H9 (cell line): ENCODE measurements around the gene PTPN13. TPM values are rescaled to one million over a fixed set of nuclear protein-coding genes. Genes with fewer than 3 reads are reported as not detected.

Source experiments
- DNase-seq: peaks from one replicate; pipeline ENCODE4 v3.0.0-alpha.2; 2017
- H2AFZ ChIP-seq: one replicate; pipeline ENCODE4 v1.6.1; 2013; ENCODE audit warnings: mild to moderate bottlenecking, low read length, control low read depth, moderate library complexity
- H2AK5ac ChIP-seq: 2 replicates; pipeline ENCODE4 v1.6.1; 2013; ENCODE audit warnings: low read length, control low read depth, mixed read lengths; ENCODE audit not compliant: insufficient read length
- H2BK120ac ChIP-seq: one replicate; pipeline ENCODE4 v1.6.1; 2013; ENCODE audit warnings: low read depth, mild to moderate bottlenecking, low read length, control low read depth, inconsistent platforms; ENCODE audit not compliant: poor library complexity, severe bottlenecking
- H2BK12ac ChIP-seq: 2 replicates; pipeline ENCODE4 v1.6.1; 2013; ENCODE audit warnings: low read length, control low read depth, mixed read lengths, low read depth; ENCODE audit not compliant: insufficient read length
- H2BK15ac ChIP-seq: 2 replicates; pipeline ENCODE4 v1.6.1; 2013; ENCODE audit warnings: low read depth, low read length, control low read depth
- H2BK20ac ChIP-seq: one replicate; pipeline ENCODE4 v1.6.1; 2013; ENCODE audit warnings: low read depth, mild to moderate bottlenecking, low read length, control low read depth, inconsistent platforms; ENCODE audit not compliant: poor library complexity, severe bottlenecking
- H2BK5ac ChIP-seq: 2 replicates; pipeline ENCODE4 v1.6.1; 2013; ENCODE audit warnings: low read length, control low read depth, mixed read lengths; ENCODE audit not compliant: insufficient read length
- H3K14ac ChIP-seq: 2 replicates; pipeline ENCODE4 v1.6.1; 2013; ENCODE audit warnings: low read length, control low read depth; ENCODE audit not compliant: insufficient read depth
- H3K18ac ChIP-seq: 2 replicates; pipeline ENCODE4 v1.6.1; 2013; ENCODE audit warnings: low read depth, mild to moderate bottlenecking, mixed read lengths, low read length, control low read depth; ENCODE audit not compliant: insufficient read length
- H3K23ac ChIP-seq: 2 replicates; pipeline ENCODE4 v1.6.1; 2013; ENCODE audit warnings: low read length, control low read depth, mixed read lengths, low read depth; ENCODE audit not compliant: insufficient read length
- H3K23me2 ChIP-seq: 2 replicates; pipeline ENCODE4 v1.6.1; 2013; ENCODE audit warnings: low read depth, mild to moderate bottlenecking, mixed read lengths, low read length, control low read depth; ENCODE audit not compliant: insufficient read length, poor library complexity, severe bottlenecking
- H3K27ac ChIP-seq: 2 replicates; pipeline ENCODE4 v1.5.1; 2013; ENCODE audit warnings: low read length, control low read depth, mixed read lengths, low read depth; ENCODE audit not compliant: insufficient read length
- H3K27me3 ChIP-seq: 2 replicates; pipeline ENCODE4 v1.6.1; 2013; ENCODE audit warnings: low read length, control low read depth, inconsistent platforms; ENCODE audit not compliant: insufficient read depth
- H3K4ac ChIP-seq: 2 replicates; pipeline ENCODE4 v1.6.1; 2013; ENCODE audit warnings: low read depth, mild to moderate bottlenecking, control low read depth, inconsistent platforms, low read length, moderate library complexity
- H3K4me1 ChIP-seq: 2 replicates; pipeline ENCODE4 v1.6.1; 2013; ENCODE audit warnings: low read length, control low read depth, inconsistent platforms; ENCODE audit not compliant: insufficient read depth
- H3K4me2 ChIP-seq: 2 replicates; pipeline ENCODE4 v1.6.1; 2013; ENCODE audit warnings: low read length, control low read depth, mixed read lengths; ENCODE audit not compliant: insufficient read length, insufficient read depth
- H3K56ac ChIP-seq: 2 replicates; pipeline ENCODE4 v1.6.1; 2013; ENCODE audit warnings: low read depth, mild to moderate bottlenecking, mixed read lengths, low read length, control low read depth; ENCODE audit not compliant: insufficient read length
- H3K79me1 ChIP-seq: 2 replicates; pipeline ENCODE4 v1.6.1; 2013; ENCODE audit warnings: low read depth, mild to moderate bottlenecking, moderate library complexity, low read length, control low read depth, inconsistent platforms; ENCODE audit not compliant: insufficient read depth, poor library complexity, severe bottlenecking
- H3K79me2 ChIP-seq: 2 replicates; pipeline ENCODE4 v1.6.1; 2013; ENCODE audit warnings: low read length, control low read depth, inconsistent platforms; ENCODE audit not compliant: insufficient read depth
- H3K9ac ChIP-seq: 2 replicates; pipeline ENCODE4 v1.6.1; 2013; ENCODE audit warnings: low read length, control low read depth, mixed read lengths; ENCODE audit not compliant: insufficient read length; ENCODE audit errors: extremely low read depth
- H3K9me3 ChIP-seq: one replicate; pipeline ENCODE4 v1.6.1; 2013; ENCODE audit warnings: low read depth, low read length, inconsistent platforms; ENCODE audit not compliant: control insufficient read depth
- H3T11ph ChIP-seq: one replicate; pipeline ENCODE4 v1.6.1; 2013; ENCODE audit warnings: mild to moderate bottlenecking, low read length, control low read depth, inconsistent platforms
- H4K20me1 ChIP-seq: one replicate; pipeline ENCODE4 v1.6.1; 2013; ENCODE audit not compliant: control insufficient read depth, insufficient read length, insufficient read depth
- H4K5ac ChIP-seq: 2 replicates; pipeline ENCODE4 v1.6.1; 2013; ENCODE audit warnings: low read depth, mild to moderate bottlenecking, mixed read lengths, low read length, control low read depth; ENCODE audit not compliant: insufficient read length
- H4K8ac ChIP-seq: replicated peaks from 2 replicates; pipeline ENCODE4 v1.6.1; 2013; ENCODE audit warnings: low read length, control low read depth, mixed read lengths, low read depth; ENCODE audit not compliant: insufficient read length
- H4K91ac ChIP-seq: 2 replicates; pipeline ENCODE4 v1.6.1; 2013; ENCODE audit warnings: low read depth, mild to moderate bottlenecking, moderate library complexity, mixed read lengths, low read length, control low read depth; ENCODE audit not compliant: insufficient read length
- H3K27ac Mint-ChIP-seq, 3 experiments: 2 replicates in 2 of 3; 3 replicates in 1 of 3; pipeline ENCODE4 v1.8.0; 2020 to 2021; ENCODE audit warnings: mixed read lengths in 3 of 3, mild to moderate bottlenecking in 1 of 3, moderate library complexity in 1 of 3
- H3K27me3 Mint-ChIP-seq: 2 replicates; pipeline ENCODE4 v1.8.0; 2021; ENCODE audit warnings: low read depth, mild to moderate bottlenecking, moderate library complexity, mixed read lengths
- H3K36me3 Mint-ChIP-seq, 3 experiments: 2 replicates in 2 of 3; 3 replicates in 1 of 3; pipeline ENCODE4 v1.8.0; 2020 to 2021; ENCODE audit warnings: low read depth in 3 of 3, mixed read lengths in 3 of 3; ENCODE audit not compliant: insufficient read depth in 1 of 3
- H3K4me1 Mint-ChIP-seq, 2 experiments: 2 replicates each; pipeline ENCODE4 v1.8.0; 2020; ENCODE audit warnings: mixed read lengths in 2 of 2
- H3K4me3 Mint-ChIP-seq, 2 experiments: 2 replicates in 1 of 2; 3 replicates in 1 of 2; pipeline ENCODE4 v1.8.0; 2020 to 2021; ENCODE audit warnings: mild to moderate bottlenecking in 2 of 2, mixed read lengths in 2 of 2, moderate library complexity in 1 of 2
- H3K9me3 Mint-ChIP-seq, 2 experiments: 2 replicates in 1 of 2; 3 replicates in 1 of 2; pipeline ENCODE4 v1.8.0; 2020; ENCODE audit warnings: mild to moderate bottlenecking in 2 of 2, mixed read lengths in 2 of 2, moderate library complexity in 1 of 2
- WGBS: extraction: QIAGEN DNeasy Blood & Tissue Kit; methylation state at CpG from one replicate; pipeline ENCODE4 v1.1.7; 2013; ENCODE audit warnings: missing lambda C conversion rate, low lambda C conversion rate, mixed read lengths; ENCODE audit not compliant: insufficient read length; ENCODE audit errors: extremely low coverage; 5-methylcytosine and 5-hydroxymethylcytosine counted together
- total RNA-seq: library from RNA; stranded (reverse); gene quantifications from 2 replicates; pipeline ENCODE4 v1.2.1, GENCODE V29; 2021
- TF ChIP-seq, protein P1 (sequence below): fragments of 200-600 bp; sonication (generic); conservative IDR thresholded peaks from 3 replicates; pipeline ENCODE4 v1.8.0; 2021; ENCODE audit warnings: antibody characterized with exemption, mild to moderate bottlenecking

Gene PTPN13
- total RNA-seq, 1 experiment from 2014 or later: 34.9 TPM

DNA sequence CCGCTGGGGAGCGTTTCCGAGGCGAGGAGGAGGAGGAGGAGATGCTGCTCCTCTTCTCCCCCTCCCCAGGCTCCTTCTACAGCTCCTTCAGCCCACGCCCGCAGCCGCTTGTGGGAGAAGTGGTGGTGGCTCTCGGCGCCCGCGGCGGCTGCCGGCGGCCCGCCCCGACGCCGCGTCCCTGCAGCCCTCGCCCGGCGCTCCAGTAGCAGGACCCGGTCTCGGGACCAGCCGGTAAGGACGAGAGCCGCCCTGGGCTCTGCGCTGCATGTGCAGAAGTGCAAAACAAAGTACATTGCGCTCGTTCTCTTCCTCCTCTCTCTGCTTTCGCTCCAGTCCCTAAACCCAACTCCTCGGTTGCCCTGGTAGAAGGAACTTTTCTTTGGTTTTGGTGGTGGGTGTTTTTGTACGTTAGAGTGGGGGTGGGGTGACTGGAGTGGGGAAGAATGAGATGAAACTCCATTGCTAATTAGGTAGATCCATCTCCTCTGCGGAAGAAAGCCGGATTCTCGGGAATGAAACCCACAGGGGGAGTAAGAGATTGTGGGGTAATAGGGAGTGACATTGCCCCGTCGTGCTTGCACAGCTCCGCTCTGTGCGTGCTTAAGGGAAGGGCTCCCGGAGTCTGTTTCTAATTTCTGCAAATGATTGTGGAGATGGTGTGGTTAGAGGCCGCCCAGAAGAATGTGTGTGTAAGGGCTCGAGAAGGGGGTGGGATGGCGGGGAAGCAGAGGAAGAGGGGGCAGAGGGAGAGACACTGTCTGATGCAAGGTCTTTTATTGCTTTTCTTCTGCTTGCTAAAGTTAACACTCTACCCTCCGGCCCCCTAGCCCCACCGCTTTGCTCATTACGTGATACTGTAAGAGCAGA, 677 bp downstream of the PTPN13 start:
- Histone ChIP-seq H3K27ac (no peak overlapping the region), H3K9me3 (no peaks in the 10 kb centered on the region), H3K23ac (no peak overlapping the region), H3K79me2 (peaks cover 10% of the 10 kb centered on the region; the same call in 1 of the 2 replicates), H3K4ac (no peak overlapping the region), H4K91ac (no peak overlapping the region), H4K8ac (no peak overlapping the region), H3K79me1 (peaks cover 3% of the 10 kb centered on the region), H4K5ac (no peak overlapping the region), H3K27me3 (no peaks in the 10 kb centered on the region), H2BK120ac (no peak overlapping the region), H4K20me1 (no peaks in the 10 kb centered on the region), H2BK20ac (no peak overlapping the region), H2BK5ac (no peak overlapping the region), H3K9ac (peak overlapping the region; percentile 65), H2BK15ac (no peak overlapping the region), H3K4me1 (peaks cover 3% of the 10 kb centered on the region; the same call in 1 of the 2 replicates), H3K23me2 (peaks cover 9% of the 10 kb centered on the region), H3K4me2 (peak overlapping the region; percentile 72), H2BK12ac (no peak overlapping the region), H3K56ac (no peak overlapping the region), H3T11ph (no peak overlapping the region), H3K18ac (peak overlapping the region; percentile 36), H2AK5ac (no peak overlapping the region), H3K14ac (peak overlapping the region; percentile 49; the same call in 1 of the 2 replicates), H2AFZ (no peak overlapping the region)
- Mint-ChIP-seq H3K4me1 (peaks cover 38 to 39% of the 10 kb centered on the region in 2 experiments), H3K27ac (peak overlapping the region; percentile 86 to 97 (median 94)), H3K4me3 (peak overlapping the region; percentile 89 to 96), H3K9me3 (no peaks in the 10 kb centered on the region; a peak in 1 of 5 replicates), H3K36me3 (no peaks in the 10 kb centered on the region; a peak in 1 of 7 replicates), H3K27me3 (no peaks in the 10 kb centered on the region)
- TF ChIP-seq, protein P1, sequence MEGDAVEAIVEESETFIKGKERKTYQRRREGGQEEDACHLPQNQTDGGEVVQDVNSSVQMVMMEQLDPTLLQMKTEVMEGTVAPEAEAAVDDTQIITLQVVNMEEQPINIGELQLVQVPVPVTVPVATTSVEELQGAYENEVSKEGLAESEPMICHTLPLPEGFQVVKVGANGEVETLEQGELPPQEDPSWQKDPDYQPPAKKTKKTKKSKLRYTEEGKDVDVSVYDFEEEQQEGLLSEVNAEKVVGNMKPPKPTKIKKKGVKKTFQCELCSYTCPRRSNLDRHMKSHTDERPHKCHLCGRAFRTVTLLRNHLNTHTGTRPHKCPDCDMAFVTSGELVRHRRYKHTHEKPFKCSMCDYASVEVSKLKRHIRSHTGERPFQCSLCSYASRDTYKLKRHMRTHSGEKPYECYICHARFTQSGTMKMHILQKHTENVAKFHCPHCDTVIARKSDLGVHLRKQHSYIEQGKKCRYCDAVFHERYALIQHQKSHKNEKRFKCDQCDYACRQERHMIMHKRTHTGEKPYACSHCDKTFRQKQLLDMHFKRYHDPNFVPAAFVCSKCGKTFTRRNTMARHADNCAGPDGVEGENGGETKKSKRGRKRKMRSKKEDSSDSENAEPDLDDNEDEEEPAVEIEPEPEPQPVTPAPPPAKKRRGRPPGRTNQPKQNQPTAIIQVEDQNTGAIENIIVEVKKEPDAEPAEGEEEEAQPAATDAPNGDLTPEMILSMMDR: peak; percentile 33; the same call in 2 of the 3 replicates
- DNase-seq: peak; percentile 34
- WGBS: no CpG with 5 or more reads among the region's 47 CpGs
